HG03103 (cell line): Measurements from ENCODE around the gene GSTO1.

Source experiments
- ATAC-seq: cut with Tn5 transposase; IDR thresholded peaks from one replicate; pipeline ENCODE4 v1.9.1; 2021; ENCODE audit warnings: low read depth; ENCODE audit not compliant: unreplicated experiment

The GSTO1 gene

DNA sequence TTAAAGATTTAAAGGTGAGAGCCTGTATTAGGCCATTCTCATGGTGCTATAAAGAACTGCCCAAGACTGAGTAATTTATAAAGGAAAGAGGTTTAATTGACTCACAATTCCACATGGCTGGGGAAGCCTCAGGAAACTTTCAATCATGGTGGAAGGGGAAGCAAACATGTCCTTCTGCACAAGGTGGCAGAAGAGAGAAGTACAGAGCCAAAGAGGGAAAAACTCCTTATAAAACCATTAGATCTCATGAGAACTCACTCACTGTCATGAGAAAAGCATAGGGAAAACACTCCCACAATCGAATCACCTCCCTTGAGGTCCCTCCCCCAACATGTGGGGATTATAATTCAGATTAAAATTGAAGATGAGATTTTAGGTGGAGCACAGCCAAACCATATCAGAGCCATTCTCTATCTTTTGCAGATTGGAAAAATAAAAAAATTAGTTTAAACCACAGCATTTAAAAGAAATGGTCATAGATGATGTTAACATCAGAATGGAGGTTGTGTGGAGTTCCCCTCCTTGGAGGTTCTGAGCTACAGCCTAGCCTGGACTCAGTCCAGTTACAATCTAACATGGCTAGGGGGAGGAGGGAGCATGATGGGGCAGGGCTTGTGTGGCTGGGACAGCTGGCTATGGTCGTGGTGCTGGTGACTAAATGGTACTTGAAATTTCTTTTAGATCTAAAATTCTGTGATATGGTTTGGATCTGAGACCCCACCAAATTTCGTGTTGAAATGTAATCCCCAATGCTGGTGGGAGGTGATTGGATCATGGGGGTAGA lies 47.4 kb downstream of the GSTO1 start:
- no peak for ATAC-seq

GRCh38 chr10:104303594-104304355 lies 49.1 kb downstream of the GSTO1 start:
- ATAC-seq, result no peak

GRCh38 chr10:104304356-104304745 lies 49.7 kb downstream of the GSTO1 start:
- ATAC-seq, result no peak

DNA sequence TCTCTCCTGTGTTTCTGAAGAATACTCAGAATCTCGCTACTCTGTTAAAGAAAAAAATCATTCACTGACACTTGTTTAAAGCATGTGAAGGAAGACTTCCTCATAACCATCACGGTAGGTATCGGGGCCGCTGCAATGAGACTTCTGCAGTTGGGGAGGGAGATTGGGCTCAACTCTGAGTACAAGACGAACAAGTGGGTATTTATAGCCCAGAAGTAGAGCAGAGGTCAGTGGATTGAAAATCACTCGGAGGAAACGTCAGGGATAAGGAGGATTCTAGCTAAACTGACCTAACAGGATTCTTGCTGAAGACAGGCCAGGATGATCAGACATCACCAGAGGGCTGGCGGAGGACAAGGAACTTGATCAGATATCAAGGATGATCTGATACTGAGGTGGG lies 50.2 kb downstream of the GSTO1 start:
- ATAC-seq, result no peak

DNA sequence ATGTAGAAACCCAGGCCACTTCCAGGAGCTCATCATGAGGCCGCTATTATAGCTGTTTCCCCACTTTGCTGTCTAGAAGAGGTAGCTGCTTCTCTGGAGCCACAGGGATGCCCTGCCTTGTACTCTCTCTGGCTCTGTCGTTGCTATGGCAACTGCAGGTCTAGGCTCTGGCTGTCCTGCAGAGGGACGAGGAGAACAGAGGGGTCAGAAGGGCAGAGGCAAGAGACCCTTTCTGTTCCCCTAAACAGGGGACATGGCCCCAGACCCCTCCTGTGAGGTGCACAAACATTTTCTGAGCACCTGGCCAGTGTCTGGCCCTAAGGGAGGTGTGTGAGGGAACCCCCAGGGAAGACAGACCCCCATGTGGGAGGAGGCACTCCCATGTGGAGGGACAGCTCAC lies 52.2 kb downstream of the GSTO1 start:
- ATAC-seq, result no peak

DNA sequence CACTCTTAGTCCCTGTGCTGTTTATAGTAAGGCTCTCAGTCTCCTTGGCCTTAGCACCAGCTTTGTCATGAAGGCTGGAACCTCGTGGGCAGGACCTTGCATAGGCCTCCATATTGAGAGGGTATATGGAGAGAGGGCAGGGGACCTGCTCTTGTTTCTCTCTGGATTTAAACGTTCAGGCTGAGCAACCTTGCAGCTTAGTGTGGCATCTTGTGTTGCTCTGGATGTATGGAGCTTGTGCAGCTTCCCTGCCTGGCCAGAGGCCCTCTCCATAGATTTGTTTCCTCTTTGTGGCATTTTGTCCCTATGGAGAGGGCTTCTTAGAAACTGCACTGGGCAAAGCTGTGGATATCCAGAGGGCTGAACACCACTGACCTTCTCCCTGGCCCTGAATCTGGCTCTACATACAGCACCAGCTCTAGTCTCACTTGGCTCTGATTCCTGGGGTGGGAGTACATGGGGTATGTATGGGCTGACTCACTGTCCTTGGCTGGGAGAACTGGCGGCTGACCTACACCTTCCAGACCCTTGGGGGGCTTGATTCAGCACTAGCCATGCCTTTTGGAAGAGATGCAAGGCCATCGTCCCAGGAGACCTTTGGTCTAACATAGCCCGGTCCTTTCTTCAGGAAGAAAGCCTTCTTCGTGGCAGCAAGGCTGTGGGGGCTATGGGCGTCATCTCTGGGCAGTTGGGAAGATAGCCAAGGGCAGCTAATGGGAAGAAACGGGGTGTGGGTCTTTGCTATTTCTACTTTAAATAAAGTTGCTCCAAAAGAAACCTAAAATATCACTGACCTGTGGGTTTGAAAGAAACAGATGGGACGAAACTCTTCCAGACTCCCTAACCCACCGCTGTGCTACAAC lies 53.1 kb downstream of the GSTO1 start:
- ATAC-seq, result no peak

- ATAC-seq, result peak; percentile 77
Measured at GRCh38 chr10:104308439-104308903, 53.8 kb downstream of the GSTO1 start.

DNA sequence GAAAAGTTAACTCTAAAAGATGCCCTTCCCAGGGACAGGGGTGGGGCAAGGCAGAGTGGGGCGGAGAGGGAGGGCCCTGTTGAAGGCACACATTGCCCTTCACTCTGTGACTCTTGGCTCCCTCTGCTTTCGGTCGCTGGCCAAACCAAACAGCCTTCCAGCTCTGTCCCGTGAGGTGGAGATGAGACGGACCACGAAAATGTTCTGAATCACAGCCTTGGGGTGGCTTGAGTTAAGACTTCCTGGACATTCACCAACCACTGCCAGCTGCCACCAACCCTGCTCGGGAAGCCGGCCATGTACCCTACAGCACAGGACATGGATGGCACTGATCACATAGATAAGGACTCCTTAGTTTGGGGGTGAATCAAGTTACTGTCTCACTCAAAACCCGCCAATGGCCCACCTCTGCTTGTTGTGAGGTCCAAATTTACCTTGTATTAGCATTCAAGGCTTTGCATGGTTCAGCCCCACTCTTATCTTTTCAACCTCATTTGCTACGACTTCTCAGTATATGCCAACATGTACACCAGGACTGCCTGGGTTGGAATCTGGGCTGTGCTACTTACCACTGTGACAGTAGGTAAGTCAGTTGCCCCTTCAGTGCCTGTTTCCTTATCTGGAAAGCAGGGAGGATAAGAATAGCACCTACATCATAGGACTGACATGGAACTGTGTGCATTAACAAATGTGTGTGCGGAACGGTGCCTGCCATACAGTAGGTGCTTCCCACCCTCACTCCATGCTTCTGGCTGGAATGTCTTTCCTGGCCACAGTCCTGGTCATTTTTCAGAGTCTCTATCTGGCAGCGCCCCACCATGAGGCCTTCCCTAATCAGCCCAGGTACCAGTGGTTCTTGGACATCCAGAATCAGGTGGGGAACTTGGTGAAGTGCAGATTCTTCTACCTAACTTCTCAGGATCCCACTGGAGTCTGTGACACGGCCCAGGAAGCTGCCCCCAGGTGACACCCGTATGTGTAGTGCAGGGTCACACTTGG lies 55.6 kb downstream of the GSTO1 start:
- ATAC-seq, result no peak

DNA sequence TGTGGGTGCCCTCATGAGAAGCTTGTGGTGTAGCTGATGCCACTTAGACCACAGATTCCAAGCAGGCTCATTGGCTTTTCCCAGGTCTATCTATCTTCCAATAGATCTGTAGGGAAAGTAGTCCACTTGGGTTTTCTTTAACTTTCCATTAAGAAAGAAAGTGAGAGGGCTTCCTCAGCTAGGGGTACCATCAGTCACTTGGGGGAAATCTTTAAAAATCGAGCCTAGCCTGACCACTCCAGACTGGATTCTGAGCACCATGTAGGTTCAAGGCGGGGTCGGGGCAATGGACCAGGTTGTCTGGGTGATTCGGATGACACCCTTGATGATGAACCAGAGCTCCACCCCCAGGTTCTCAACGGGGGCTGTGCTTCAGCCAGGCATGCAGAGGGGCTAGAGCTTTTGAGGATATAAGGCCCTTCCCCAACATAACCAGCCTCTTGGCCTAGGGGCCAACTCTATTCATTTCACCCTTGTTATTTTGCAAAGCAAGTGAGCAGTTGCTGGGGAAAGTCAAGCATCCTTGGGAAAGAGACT lies 56.6 kb downstream of the GSTO1 start:
- ATAC-seq, result no peak

DNA sequence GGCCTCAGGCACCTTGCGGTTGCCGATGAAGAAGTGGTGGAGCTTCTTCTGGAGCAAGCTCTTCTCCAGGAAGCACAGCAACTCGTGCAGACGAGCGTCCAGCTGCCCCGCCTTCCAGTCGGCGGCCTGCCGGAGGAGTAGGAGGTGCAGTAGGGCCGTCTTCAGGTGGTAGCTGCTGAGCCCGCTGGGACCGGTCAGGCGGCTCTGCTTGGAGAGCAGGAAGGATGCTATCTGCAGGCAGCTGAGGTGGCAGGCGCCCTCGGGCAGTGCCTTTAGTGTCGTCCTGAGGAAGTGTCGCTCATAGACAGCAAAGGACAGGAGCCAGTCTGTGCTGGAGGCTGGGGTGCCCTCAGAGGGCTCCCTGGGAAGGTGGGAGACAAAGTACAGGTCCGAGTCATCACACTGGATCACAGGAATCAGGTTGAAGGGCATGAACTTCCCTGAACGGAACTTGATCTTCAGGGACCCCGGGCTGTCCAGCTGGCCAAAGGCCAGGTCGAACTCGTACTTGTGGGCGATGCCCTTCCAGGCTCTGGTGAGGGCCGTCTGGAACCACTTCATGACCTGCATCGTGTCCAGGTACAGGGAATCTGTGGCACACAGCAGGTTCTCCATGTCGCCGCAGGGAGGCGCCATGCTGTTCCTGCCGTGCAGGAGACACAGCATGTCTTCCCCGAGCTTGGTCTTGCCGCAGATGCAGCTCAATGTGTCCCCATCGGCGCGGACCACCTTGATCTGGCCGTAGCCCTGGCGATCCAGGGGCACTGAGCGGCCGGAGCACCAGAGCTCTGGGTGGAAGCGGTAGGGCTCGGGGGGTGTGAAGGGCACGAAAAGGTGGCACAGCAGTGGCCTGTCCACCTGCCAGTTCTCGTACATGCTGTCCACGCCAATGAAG lies 60.1 kb downstream of the GSTO1 start:
- no peak for ATAC-seq

DNA sequence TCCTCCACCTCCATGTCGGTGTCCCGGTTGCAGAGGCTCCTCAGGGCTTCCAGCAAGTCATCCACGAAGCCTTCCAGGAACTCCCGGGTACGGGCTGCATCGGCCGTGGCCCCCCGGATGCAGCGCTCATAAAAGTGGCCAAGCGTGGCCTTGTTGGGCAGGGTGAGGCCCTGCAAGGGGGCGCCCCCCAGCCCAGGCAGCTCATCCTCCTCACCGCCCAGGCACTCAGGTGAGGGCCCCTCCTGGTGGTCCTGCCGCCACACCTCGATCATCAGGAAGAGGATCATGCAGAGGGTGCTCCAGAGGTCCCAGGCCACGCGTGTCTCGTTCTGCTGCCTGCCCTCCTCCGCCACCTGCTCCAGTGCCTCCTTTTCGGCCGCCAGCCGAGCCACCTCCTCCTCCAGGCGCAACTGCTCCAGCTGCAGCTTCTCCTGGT lies 60.8 kb downstream of the GSTO1 start:
- ATAC-seq, result no peak

- ATAC-seq, result no peak
Measured at GRCh38 chr10:104316321-104317099, 61.8 kb downstream of the GSTO1 start.
